Gastrocnemius medialis (tissue), 4 donors: Measurements from ENCODE around the gene PSMD11.

Experiments
- CTCF ChIP-seq, 5 experiments: fragments of 450-650 bp in 3 of 5; fragments of 200-600 bp in 2 of 5; sonication (generic) in 2 of 5; IDR thresholded peaks in 4 of 5; conservative IDR thresholded peaks in 1 of 5; 1 replicate in 4 of 5; 2 replicates in 1 of 5; pipeline ENCODE4 v1.5.1; 2016 to 2019; ENCODE audit warnings: antibody characterized with exemption in 5 of 5, mild to moderate bottlenecking in 3 of 5, moderate library complexity in 3 of 5
- POLR2A ChIP-seq, 2 donors: fragments of 450-650 bp; IDR thresholded peaks; one replicate each; pipeline ENCODE4 v1.6.1; 2017; ENCODE audit warnings: antibody characterized with exemption in 2 of 2, mild to moderate bottlenecking in 2 of 2, moderate library complexity in 2 of 2

GRCh38 chr17:32470405-32471167 lies 26.3 kb downstream of the PSMD11 start:
- TF ChIP-seq POLR2A (IDR thresholded peaks at IDR 0.05) (no peak), CTCF (IDR thresholded peaks at IDR 0.05 in 4 of 5, conservative IDR thresholded peaks at IDR 0.05 in 1 of 5) (no peak)
